ENCODE measurements around the gene RASL11A. TPM values are rescaled to one million over a fixed set of nuclear protein-coding genes. Genes with fewer than 3 reads are reported as not detected.

RASL11A gene
- total RNA-seq, 1 experiment from 2014 or later = 3.8 TPM

DNA sequence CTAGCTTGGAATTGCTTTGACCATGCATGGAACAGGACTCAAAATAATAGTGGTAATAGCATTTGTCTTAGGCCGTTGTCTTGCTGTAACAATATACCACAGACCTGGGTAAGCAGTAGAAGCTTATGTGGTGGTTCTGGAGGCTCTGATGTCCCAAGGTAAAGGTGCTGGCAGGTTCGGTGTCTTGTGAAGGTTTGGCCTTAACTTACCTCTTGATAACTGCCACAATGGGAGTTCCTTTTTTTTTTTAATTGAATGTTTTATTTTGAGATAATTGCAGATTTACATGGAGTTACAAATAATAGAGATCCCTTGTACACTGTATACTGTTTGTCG lies 13.4 kb upstream of the RASL11A start:
- no peaks in the 10 kb centered on the region for H3K9me3 ChIP-seq (ENCODE audit: insufficient read depth, low read depth)
- H3K9me2 ChIP-seq (ENCODE audit: insufficient read depth) = no peaks in the 10 kb centered on the region
- POLR2A ChIA-PET (ENCODE audit: unreplicated experiment) = no interaction called here
- intact Hi-C loops (cut with micrococcal nuclease; ENCODE audit: unreplicated experiment) = no loop called here
- no peak overlapping the region for H3K4me2 ChIP-seq
- BruUV-seq (replicated peaks) = no TSS peak
- H3K36me3 ChIP-seq (ENCODE audit: low read depth) = peaks cover 64% of the 10 kb centered on the region
- H3F3A ChIP-seq (ENCODE audit: insufficient read depth, low read depth) = peaks cover 91% of the 10 kb centered on the region
- H3K79me2 ChIP-seq (ENCODE audit: low read depth) = peaks cover 51% of the 10 kb centered on the region
- no peak overlapping the region for H2AFZ ChIP-seq
- no peaks in the 10 kb centered on the region for H3K27me3 ChIP-seq (ENCODE audit: insufficient read depth, low read depth)
- CTCF ChIA-PET = no interaction called here
- TF ChIP-seq, protein P1, sequence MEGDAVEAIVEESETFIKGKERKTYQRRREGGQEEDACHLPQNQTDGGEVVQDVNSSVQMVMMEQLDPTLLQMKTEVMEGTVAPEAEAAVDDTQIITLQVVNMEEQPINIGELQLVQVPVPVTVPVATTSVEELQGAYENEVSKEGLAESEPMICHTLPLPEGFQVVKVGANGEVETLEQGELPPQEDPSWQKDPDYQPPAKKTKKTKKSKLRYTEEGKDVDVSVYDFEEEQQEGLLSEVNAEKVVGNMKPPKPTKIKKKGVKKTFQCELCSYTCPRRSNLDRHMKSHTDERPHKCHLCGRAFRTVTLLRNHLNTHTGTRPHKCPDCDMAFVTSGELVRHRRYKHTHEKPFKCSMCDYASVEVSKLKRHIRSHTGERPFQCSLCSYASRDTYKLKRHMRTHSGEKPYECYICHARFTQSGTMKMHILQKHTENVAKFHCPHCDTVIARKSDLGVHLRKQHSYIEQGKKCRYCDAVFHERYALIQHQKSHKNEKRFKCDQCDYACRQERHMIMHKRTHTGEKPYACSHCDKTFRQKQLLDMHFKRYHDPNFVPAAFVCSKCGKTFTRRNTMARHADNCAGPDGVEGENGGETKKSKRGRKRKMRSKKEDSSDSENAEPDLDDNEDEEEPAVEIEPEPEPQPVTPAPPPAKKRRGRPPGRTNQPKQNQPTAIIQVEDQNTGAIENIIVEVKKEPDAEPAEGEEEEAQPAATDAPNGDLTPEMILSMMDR (conservative IDR thresholded peaks at IDR 0.05) = no peak
- TF ChIP-seq EZH2 (IDR thresholded peaks at IDR 0.05; ENCODE audit: low read depth) = no peak
- H3K4me1 ChIP-seq (replicated peaks; ENCODE audit: insufficient read depth) = peaks cover 43% of the 10 kb centered on the region
- H3K4me3 ChIP-seq = no peak overlapping the region
- peaks cover 68% of the 10 kb centered on the region for H4K20me1 ChIP-seq (ENCODE audit: insufficient read depth)
- peak in 1 of 2 experiments; percentile 42 for DNase-seq
- H3K27ac ChIP-seq = no peak overlapping the region

DNA sequence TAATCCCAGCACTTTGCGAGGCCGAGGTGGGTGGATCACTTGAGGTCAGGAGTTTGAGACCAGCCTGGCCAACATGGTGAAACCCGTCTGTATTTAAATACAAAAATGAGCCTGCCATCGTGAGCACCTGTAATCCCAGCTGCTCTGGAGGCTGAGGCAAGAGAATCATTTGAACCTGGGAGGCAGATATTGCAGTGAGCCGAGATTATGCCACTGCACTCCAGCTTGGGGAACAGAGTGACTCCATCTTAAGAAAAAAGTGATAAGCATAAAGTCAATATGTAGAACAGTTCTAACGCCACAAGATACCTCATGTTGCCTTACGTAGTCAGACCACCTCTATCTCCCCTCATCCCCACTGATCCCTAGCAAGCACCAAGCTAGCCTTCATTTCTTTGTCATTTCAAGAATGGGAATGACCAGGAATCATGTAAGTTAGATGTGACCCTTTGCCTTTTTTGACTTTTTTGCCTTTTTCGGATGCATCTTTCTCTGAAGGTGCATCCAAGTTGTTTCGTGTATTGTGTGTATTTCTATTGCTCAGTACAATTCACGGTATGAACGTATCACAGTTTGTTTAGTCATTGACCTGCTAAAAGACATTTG lies 12.9 kb upstream of the RASL11A start:
- peaks cover 44% of the 10 kb centered on the region for H3K4me1 ChIP-seq (replicated peaks; ENCODE audit: insufficient read depth)
- H3K27me3 ChIP-seq (ENCODE audit: insufficient read depth, low read depth) = no peaks in the 10 kb centered on the region
- BruUV-seq (replicated peaks) = no TSS peak
- H3K27ac ChIP-seq = peak overlapping the region; percentile 7; the same call in 1 of the 2 replicates
- peaks cover 63% of the 10 kb centered on the region for H4K20me1 ChIP-seq (ENCODE audit: insufficient read depth)
- H3K4me2 ChIP-seq = no peak overlapping the region
- intact Hi-C loops (cut with micrococcal nuclease; ENCODE audit: unreplicated experiment) = no loop called here
- H3K36me3 ChIP-seq (ENCODE audit: low read depth) = peaks cover 59% of the 10 kb centered on the region
- no peak for DNase-seq
- peaks cover 45% of the 10 kb centered on the region for H3K79me2 ChIP-seq (ENCODE audit: low read depth)
- H3K9me2 ChIP-seq (ENCODE audit: insufficient read depth) = no peaks in the 10 kb centered on the region
- POLR2A ChIA-PET (ENCODE audit: unreplicated experiment) = interaction anchor here (0.6 kb wide), 1 partner anchor 328 kb away, joined by 9 read pairs; no protein-coding TSS in a partner anchor
- H3F3A ChIP-seq (ENCODE audit: insufficient read depth, low read depth) = peaks cover 94% of the 10 kb centered on the region
- no peak overlapping the region for H2AFZ ChIP-seq
- TF ChIP-seq, protein P1 (conservative IDR thresholded peaks at IDR 0.05) = no peak
- TF ChIP-seq EZH2 (IDR thresholded peaks at IDR 0.05; ENCODE audit: low read depth) = no peak
- H3K9me3 ChIP-seq (ENCODE audit: insufficient read depth, low read depth) = no peaks in the 10 kb centered on the region
- no peak overlapping the region for H3K4me3 ChIP-seq
- CTCF ChIA-PET = no interaction called here

DNA sequence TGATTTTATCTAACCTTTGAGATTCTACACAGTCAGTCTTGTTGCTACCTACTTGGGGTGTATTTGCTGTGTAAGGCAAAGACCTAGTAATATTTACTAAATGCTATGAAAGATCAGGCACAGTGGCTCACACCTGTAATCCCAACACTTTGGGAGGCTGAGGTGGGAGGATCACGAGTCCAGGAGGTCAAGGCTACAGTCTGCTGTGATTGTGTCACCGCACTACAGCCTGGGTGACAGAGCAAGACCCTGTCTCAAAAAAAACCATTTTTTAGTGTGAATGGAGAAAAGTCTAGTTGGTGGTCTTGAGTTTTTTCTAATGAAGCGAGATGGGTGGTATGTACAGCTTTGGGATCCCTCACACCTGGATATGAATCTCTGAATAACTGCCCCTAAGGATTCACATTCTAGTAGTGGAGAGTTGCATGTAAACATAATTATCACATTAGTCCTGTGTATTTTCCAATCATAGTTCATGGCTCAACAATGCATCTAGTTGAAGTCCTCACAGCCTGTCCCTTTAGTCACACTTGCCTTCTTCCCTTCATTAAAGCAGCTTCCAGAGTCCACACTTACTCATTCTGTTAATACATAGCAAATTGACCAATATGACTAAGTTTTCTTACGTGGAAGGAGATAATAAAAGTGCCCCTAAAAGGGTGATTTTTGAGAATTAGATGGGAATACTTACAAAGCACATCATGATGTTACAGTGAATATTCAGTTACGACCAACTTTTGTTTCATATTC lies 11.8 kb upstream of the RASL11A start:
- no peak for DNase-seq
- Histone ChIP-seq H3K9me2 (ENCODE audit: insufficient read depth) (no peaks in the 10 kb centered on the region), H3F3A (ENCODE audit: insufficient read depth, low read depth) (peaks cover 93% of the 10 kb centered on the region), H4K20me1 (ENCODE audit: insufficient read depth) (peaks cover 52% of the 10 kb centered on the region), H2AFZ (no peak overlapping the region), H3K27ac (no peak overlapping the region), H3K79me2 (ENCODE audit: low read depth) (peaks cover 34% of the 10 kb centered on the region), H3K27me3 (ENCODE audit: insufficient read depth, low read depth) (no peaks in the 10 kb centered on the region), H3K36me3 (ENCODE audit: low read depth) (peaks cover 48% of the 10 kb centered on the region), H3K4me3 (no peak overlapping the region), H3K9me3 (ENCODE audit: insufficient read depth, low read depth) (no peaks in the 10 kb centered on the region), H3K4me2 (no peak overlapping the region), H3K4me1 (replicated peaks; ENCODE audit: insufficient read depth) (peaks cover 33% of the 10 kb centered on the region)
- TF ChIP-seq, protein P1 (conservative IDR thresholded peaks at IDR 0.05) = no peak
- TF ChIP-seq EZH2 (IDR thresholded peaks at IDR 0.05; ENCODE audit: low read depth) = no peak
- ChIA-PET POLR2A (ENCODE audit: unreplicated experiment) (interaction anchor here (0.6 kb wide), 1 partner anchor 327 kb away, joined by 9 read pairs; no protein-coding TSS in a partner anchor), CTCF (no interaction called here)
- no TSS peak for BruUV-seq (replicated peaks)
- intact Hi-C loops (cut with micrococcal nuclease; ENCODE audit: unreplicated experiment) = no loop called here

Measured in PC-9 (cell line).